ENCODE measurements around the gene MORC4. TPM values are rescaled to one million over a fixed set of nuclear protein-coding genes. Genes with fewer than 3 reads are reported as not detected.
A peak's percentile ranks its signal among the peaks of the same experiment; 100 is the strongest.

Gene MORC4
- 10 to 100 TPM in 1 of 4 donors, 1 to 10 TPM in 3; 5.0 to 10.0 (median 8.4) TPM for total RNA-seq

GRCh38 chrX:107000013-107000515 is at the start of gene MORC4:
Gene MORC4, minus strand, starts transcription at chrX:107000212. Its CDS starts 243 bp downstream, at chrX:106999969.
- in situ Hi-C loops (cut with MboI; ENCODE audit: low sequenced_read_pairs in 4 of 4), result loop anchor here in 1 of 4 donors (25.0 kb wide), 1 partner anchor 787 kb away; the partner anchor contains the start of genes NCBP2L and TSC22D3
- ATAC-seq, result peak; percentile 90 to 91
- no peaks in the 10 kb centered on the region for H3K36me3 ChIP-seq

GRCh38 chrX:107047622-107048021 is 47.6 kb upstream of the MORC4 start:
- Histone ChIP-seq H3K36me3 (no peaks in the 10 kb centered on the region), H3K4me3 (no peak overlapping the region), H3K27me3 (peaks cover 0 to 9% (median 0%) of the 10 kb centered on the region in 3 donors), H3K4me1 (no peaks in the 10 kb centered on the region), H3K27ac (no peak overlapping the region), H3K9me3 (no peaks in the 10 kb centered on the region)
- in situ Hi-C loops (cut with MboI; ENCODE audit: low sequenced_read_pairs in 4 of 4), result no loop called here
- ATAC-seq (no peak), DNase-seq (no peak)
- intact Hi-C loops (cut with DNase I; ENCODE audit: low total_unique reads), result no loop called here
- TF ChIP-seq POLR2A (IDR thresholded peaks at IDR 0.05), result no peak
- TF ChIP-seq CTCF (IDR thresholded peaks at IDR 0.05 in 4 of 5, conservative IDR thresholded peaks at IDR 0.05 in 1 of 5), result no peak

More at GRCh38 chrX:107000013-107000515, at the start of gene MORC4:
- intact Hi-C loops (cut with DNase I; ENCODE audit: low total_unique reads), result loop anchor here (5.0 kb wide), 1 partner anchor 117 kb away; the partner anchor contains the start of gene RBM41
- Histone ChIP-seq H3K27me3 (no peaks in the 10 kb centered on the region), H3K9me3 (no peaks in the 10 kb centered on the region), H3K27ac (peak within 1 kb of the TSS; percentile 55 to 69 (median 64)), H3K4me3 (peak within 1 kb of the TSS; percentile 53 to 61 (median 60)), H3K4me1 (no peaks in the 10 kb centered on the region)
- DNase-seq, result peak; percentile 50 to 68
- TF ChIP-seq CTCF (IDR thresholded peaks at IDR 0.05 in 4 of 5, conservative IDR thresholded peaks at IDR 0.05 in 1 of 5) (no peak), POLR2A (IDR thresholded peaks at IDR 0.05) (peak; percentile 52 to 73)

GRCh38 chrX:107029752-107030151 is 29.7 kb upstream of the MORC4 start:
- TF ChIP-seq CTCF (IDR thresholded peaks at IDR 0.05 in 4 of 5, conservative IDR thresholded peaks at IDR 0.05 in 1 of 5), result no peak
- TF ChIP-seq POLR2A (IDR thresholded peaks at IDR 0.05), result no peak

GRCh38 chrX:107025545-107025944 is 25.5 kb upstream of the MORC4 start:
- Histone ChIP-seq H3K27me3 (peaks cover 0 to 2% (median 0%) of the 10 kb centered on the region in 3 donors), H3K36me3 (no peaks in the 10 kb centered on the region), H3K4me3 (no peak overlapping the region), H3K9me3 (no peaks in the 10 kb centered on the region), H3K27ac (no peak overlapping the region), H3K4me1 (no peaks in the 10 kb centered on the region)
- TF ChIP-seq CTCF (IDR thresholded peaks at IDR 0.05 in 4 of 5, conservative IDR thresholded peaks at IDR 0.05 in 1 of 5) (no peak), POLR2A (IDR thresholded peaks at IDR 0.05) (no peak)
- intact Hi-C loops (cut with DNase I; ENCODE audit: low total_unique reads) (no loop called here), in situ Hi-C loops (cut with MboI; ENCODE audit: low sequenced_read_pairs in 4 of 4) (no loop called here)
- DNase-seq, result no peak
- ATAC-seq, result no peak

More at GRCh38 chrX:107029752-107030151, 29.7 kb upstream of the MORC4 start:
- in situ Hi-C loops (cut with MboI; ENCODE audit: low sequenced_read_pairs in 4 of 4) (no loop called here), intact Hi-C loops (cut with DNase I; ENCODE audit: low total_unique reads) (no loop called here)
- H3K4me1 ChIP-seq, result no peaks in the 10 kb centered on the region
- H3K27ac ChIP-seq, result no peak overlapping the region
- no peak overlapping the region for H3K4me3 ChIP-seq
- no peaks in the 10 kb centered on the region for H3K9me3 ChIP-seq
- H3K27me3 ChIP-seq, result no peaks in the 10 kb centered on the region
- ATAC-seq (no peak), DNase-seq (no peak)
- H3K36me3 ChIP-seq, result no peaks in the 10 kb centered on the region
